HT1080 (cell line): Measurements from ENCODE around the gene OCA2. TPM values are rescaled to one million over a fixed set of nuclear protein-coding genes. Genes with fewer than 3 reads are reported as not detected.
"Not testable (repeated sequence)": the region's sequence is repeated elsewhere in the genome, so short reads cannot be mapped to it uniquely, and the experiment has no call there.

Source experiments
- DNase-seq: peaks from one replicate; pipeline ENCODE4 v3.0.0-alpha.2; 2015; ENCODE audit warnings: low read depth
- total RNA-seq: library from RNA; depleted of rRNA; stranded (reverse); fragments of >200 nt; shearing (Covaris generic); gene quantifications from 2 replicates; pipeline ENCODE4 v1.2.3, GENCODE V29; 2014

The OCA2 gene
- total RNA-seq, 1 experiment from 2014 or later, result not detected

- peak; percentile 14 for DNase-seq
These were observed 140.1 kb downstream of the OCA2 start for GRCh38 chr15:27958911-27959578.

GRCh38 chr15:27956285-27956684 lies 142.8 kb downstream of the OCA2 start:
- DNase-seq, result peak; percentile 60

- DNase-seq, result no peak
These were observed 144.0 kb downstream of the OCA2 start for GRCh38 chr15:27955087-27955486.

GRCh38 chr15:27952593-27952992 lies 146.5 kb downstream of the OCA2 start:
- not testable (repeated sequence) for DNase-seq

GRCh38 chr15:27951191-27951890 lies 147.8 kb downstream of the OCA2 start:
- DNase-seq, result no peak

- DNase-seq, result no peak
These were observed 150.0 kb downstream of the OCA2 start for GRCh38 chr15:27949089-27949488.

GRCh38 chr15:27939246-27939645 lies 159.9 kb downstream of the OCA2 start:
- no peak for DNase-seq

GRCh38 chr15:27937851-27938250 lies 161.3 kb downstream of the OCA2 start:
- DNase-seq, result no peak

GRCh38 chr15:27936164-27936563 lies 163.0 kb downstream of the OCA2 start:
- DNase-seq, result no peak

GRCh38 chr15:27935328-27935727 lies 163.8 kb downstream of the OCA2 start:
- no peak for DNase-seq

- DNase-seq, result no peak
These were observed 164.3 kb downstream of the OCA2 start for GRCh38 chr15:27934782-27935181.

- no peak for DNase-seq
These were observed 165.6 kb downstream of the OCA2 start for GRCh38 chr15:27933562-27933961.

GRCh38 chr15:27932600-27932999 lies 166.5 kb downstream of the OCA2 start:
- no peak for DNase-seq

GRCh38 chr15:27928386-27928785 lies 170.7 kb downstream of the OCA2 start:
- DNase-seq, result no peak

- no peak for DNase-seq
These were observed 186.8 kb downstream of the OCA2 start for GRCh38 chr15:27912283-27912682.

- peak; percentile 11 for DNase-seq
These were observed 192.3 kb downstream of the OCA2 start for GRCh38 chr15:27906802-27907201.

- no peak for DNase-seq
These were observed 195.7 kb downstream of the OCA2 start for GRCh38 chr15:27903405-27903804.

- no peak for DNase-seq
These were observed 196.3 kb downstream of the OCA2 start for GRCh38 chr15:27902680-27903385.

- DNase-seq, result no peak
These were observed 199.4 kb downstream of the OCA2 start for GRCh38 chr15:27899583-27900285.

- no peak for DNase-seq
These were observed 201.6 kb downstream of the OCA2 start for GRCh38 chr15:27897481-27897880.

GRCh38 chr15:27894645-27895044 lies 204.5 kb downstream of the OCA2 start:
- DNase-seq, result no peak

GRCh38 chr15:27889258-27889657 lies 209.9 kb downstream of the OCA2 start:
- DNase-seq, result no peak
